Spleen (tissue), 3 donors: ENCODE results near the gene SNX1.

Experiments used
- POLR2A ChIP-seq, 3 donors: fragments of 450-650 bp; IDR thresholded peaks; one replicate each; pipeline ENCODE4 v1.5.1; 2017; ENCODE audit warnings: antibody characterized with exemption in 3 of 3, mild to moderate bottlenecking in 1 of 3
- POLR2AphosphoS5 ChIP-seq, 3 donors: sonication (generic); formaldehyde crosslinking; IDR thresholded peaks; one replicate each; pipeline ENCODE4 v1.5.1; 2017; ENCODE audit warnings: antibody characterized with exemption in 3 of 3

DNA sequence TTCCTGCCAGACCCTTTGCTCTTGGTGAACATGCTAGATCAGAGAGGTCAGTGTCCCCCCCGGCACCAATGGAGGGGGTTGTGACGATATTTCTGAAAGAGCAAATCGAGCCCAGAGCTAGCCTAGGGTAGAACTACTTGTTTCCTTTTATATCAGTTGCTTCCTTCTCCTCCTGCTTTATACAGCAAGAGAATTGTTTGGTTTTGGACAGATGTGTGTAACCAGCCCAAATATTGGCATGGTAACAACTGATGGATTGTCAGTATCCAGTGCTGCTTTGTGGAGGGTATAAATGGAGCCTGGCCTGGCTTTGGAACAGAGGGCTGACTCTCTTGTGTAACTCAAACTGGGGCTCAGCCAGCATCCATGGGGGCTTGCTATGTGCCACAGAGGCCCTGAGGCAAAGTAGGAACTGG is 27.2 kb downstream of the SNX1 start:
- TF ChIP-seq POLR2A (IDR thresholded peaks at IDR 0.05) (no peak), POLR2AphosphoS5 (IDR thresholded peaks at IDR 0.05) (no peak)
